HG03066 (cell line): ENCODE results near the gene ELOVL7.
"Not testable (repeated sequence)": the region's sequence is repeated elsewhere in the genome, so short reads cannot be mapped to it uniquely, and the experiment has no call there.

Experiments used
- ATAC-seq: cut with Tn5 transposase; IDR thresholded peaks from one replicate; pipeline ENCODE4 v1.9.1; 2021; ENCODE audit warnings: low read depth; ENCODE audit not compliant: unreplicated experiment

Gene ELOVL7

DNA sequence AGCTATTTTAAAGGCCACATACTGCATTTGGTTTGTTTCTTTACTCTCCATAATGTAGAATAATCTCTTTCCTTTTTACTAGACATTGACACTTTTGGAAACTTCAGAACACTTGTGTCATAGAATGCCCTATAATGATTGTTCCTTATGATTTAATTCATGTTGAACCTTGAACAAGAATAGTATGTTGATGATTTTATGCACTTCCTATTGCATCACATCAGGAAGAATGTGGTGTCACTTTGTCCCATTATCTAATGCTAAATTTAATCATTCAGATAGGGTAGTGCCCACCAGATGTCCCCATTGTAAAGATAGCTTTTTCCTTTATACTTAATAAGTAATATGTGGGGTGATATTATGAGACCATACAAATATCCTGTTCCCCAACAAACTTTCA lies 124.7 kb downstream of the ELOVL7 start:
- ATAC-seq = no peak

- no peak for ATAC-seq
Observed at GRCh38 chr5:60718166-60718892, 125.7 kb downstream of the ELOVL7 start.

DNA sequence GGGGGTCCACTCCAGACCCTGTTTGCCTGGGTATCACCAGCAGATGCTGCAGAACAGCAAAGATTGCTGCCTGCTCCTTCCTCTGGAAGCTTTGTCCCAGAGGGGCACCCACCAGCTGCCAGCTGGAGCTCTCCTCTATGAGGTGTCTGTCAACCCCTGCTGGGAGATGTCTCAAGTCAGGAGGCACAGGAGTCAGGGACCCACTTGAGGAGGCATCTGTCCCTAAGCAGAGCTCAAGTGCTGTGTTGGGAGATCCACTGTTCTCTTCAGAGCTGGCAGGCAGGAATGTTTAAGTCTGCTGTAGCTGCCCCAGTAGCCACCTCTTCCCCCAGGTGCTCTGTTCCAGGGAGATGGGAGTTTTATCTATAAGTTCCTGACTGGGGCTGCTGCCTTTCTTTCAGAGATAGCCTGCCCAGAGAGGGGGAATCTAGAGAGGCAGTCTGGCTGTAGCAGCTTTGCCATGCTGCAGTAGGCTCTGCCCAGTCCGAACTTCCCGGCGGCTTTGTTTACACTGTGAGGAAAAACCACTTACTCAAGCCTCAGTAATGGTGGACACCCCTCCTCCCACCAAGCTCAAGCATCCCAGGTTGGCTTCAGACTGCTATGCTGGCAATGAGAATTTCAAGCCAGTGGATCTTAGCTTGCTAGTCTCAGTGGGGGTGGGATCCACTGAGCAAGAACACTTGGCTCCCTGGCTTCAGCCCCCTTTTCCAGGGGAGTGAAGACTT lies 128.7 kb downstream of the ELOVL7 start:
- ATAC-seq = not testable (repeated sequence)

DNA sequence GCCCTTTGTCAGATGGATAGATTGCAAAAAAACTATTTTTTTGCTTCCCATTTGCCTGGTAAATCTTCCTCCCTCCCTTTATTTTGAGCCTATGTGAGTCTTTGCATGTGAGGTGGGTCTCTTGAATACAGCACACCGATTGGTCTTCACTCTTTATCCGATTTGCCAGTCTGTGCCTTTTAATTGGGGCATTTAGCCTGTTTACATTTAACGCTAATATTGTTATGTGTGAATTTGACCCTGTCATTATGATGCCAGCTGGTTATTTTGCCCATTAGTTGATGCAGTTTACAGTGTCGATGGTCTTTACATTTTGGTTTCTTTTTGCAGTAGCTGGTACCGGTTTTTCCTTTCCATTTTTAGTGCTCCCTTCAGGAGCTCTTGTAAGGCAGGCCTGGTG lies 131.1 kb downstream of the ELOVL7 start:
- no peak for ATAC-seq

- ATAC-seq = not testable (repeated sequence)
Observed at GRCh38 chr5:60711892-60712291, 132.2 kb downstream of the ELOVL7 start.

- ATAC-seq = no peak
Observed at GRCh38 chr5:60710362-60710761, 133.7 kb downstream of the ELOVL7 start.

- ATAC-seq = no peak
Observed at GRCh38 chr5:60705144-60705543, 138.9 kb downstream of the ELOVL7 start.

- no peak for ATAC-seq
Observed at GRCh38 chr5:60703944-60704343, 140.1 kb downstream of the ELOVL7 start.
